PC-3 (cell line): ENCODE results near the gene CLEC14A.

Source experiments
- CTCF ChIP-seq: fragments of 300-600 bp; sonication (generic); conservative IDR thresholded peaks from 2 replicates; pipeline ENCODE4 v1.5.1; 2017; ENCODE audit warnings: antibody characterized with exemption, low read depth, mild to moderate bottlenecking, low read length
- EZH2phosphoT487 ChIP-seq: fragments of 300-600 bp; sonication (generic); IDR thresholded peaks from 2 replicates; pipeline ENCODE4 v1.6.1; 2018; ENCODE audit warnings: mild to moderate bottlenecking, antibody characterized with exemption, low read length, borderline replicate concordance

DNA sequence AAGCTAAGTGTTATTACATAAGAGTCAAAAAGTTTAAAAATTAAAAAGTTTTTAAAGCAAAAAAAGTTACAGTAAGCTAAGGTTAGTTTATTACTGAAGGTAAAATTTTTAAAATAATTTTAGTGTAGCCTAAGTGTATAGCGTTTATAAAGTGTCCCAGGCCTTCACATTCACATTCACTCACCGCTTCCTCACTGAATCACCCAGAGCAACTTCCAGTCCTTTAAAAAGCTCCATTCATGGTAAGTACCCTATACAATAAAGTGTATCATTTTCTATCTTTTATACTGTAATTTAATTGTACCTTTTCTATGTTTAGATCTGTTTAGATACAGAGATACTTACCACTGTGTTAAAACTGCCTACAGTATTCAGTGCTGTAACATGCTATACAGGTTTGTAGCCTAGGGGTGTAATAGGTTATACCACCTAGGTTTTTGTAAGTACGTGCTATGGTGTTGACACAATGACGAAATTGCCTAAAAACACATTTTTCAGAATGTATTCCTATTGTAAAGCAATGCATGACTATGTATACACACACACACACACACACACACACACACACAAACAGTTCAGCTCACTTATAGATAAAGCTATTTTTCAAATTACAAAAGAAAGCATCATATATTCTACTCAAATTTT lies 3.7 kb downstream of the CLEC14A start:
- no peak for TF ChIP-seq CTCF
- TF ChIP-seq EZH2phosphoT487 = no peak
